H1 (cell line): ENCODE measurements around the gene TOM1. TPM values are rescaled to one million over a fixed set of nuclear protein-coding genes. Genes with fewer than 3 reads are reported as not detected.

Experiments used
- CTCF ChIA-PET: fragments of 300-600 bp; sonication (Branson Sonifier 250); formaldehyde crosslinking; loops from one replicate; lab custom pipeline; 2021; ENCODE audit not compliant: partially characterized antibody; lab: Charles Lee
- POLR2A ChIA-PET: fragments of 300-600 bp; sonication (Branson Sonifier 250); formaldehyde crosslinking; loops from one replicate; lab custom pipeline; 2021; ENCODE audit warnings: inconsistent platforms; ENCODE audit not compliant: partially characterized antibody; lab: Charles Lee
- DNase-seq, 2 experiments: peaks; one replicate each; pipeline versions ENCODE4 v3.0.0 to v3.0.0-alpha.2; 2010 to 2022; ENCODE audit warnings: low spot score in 2 of 2, low read depth in 1 of 2, mixed read lengths in 1 of 2
- FAIRE-seq: peaks from 2 replicates; lab custom pipeline; 2011; peaks lifted over from hg19 to GRCh38; lab: Jason Lieb, UNC
- H2AFZ ChIP-seq: 2 replicates; pipeline ENCODE4 v1.8.1; 2012; ENCODE audit warnings: low read length, inconsistent platforms
- H2AK5ac ChIP-seq: 2 replicates; pipeline ENCODE4 v1.6.1; 2013; ENCODE audit warnings: low read depth, low read length
- H2BK120ac ChIP-seq: replicated peaks from 2 replicates; pipeline ENCODE3; 2013; ENCODE audit warnings: low read depth, low read length, inconsistent platforms
- H2BK12ac ChIP-seq: 2 replicates; pipeline ENCODE4 v1.6.1; 2013; ENCODE audit warnings: low read depth, low read length
- H2BK15ac ChIP-seq: 2 replicates; pipeline ENCODE4 v1.6.1; 2013; ENCODE audit warnings: low read length
- H2BK20ac ChIP-seq: 2 replicates; pipeline ENCODE4 v1.6.1; 2013; ENCODE audit warnings: low read length
- H2BK5ac ChIP-seq: 2 replicates; pipeline ENCODE4 v1.6.1; 2013; ENCODE audit warnings: low read depth, low read length
- H3K14ac ChIP-seq: 2 replicates; pipeline ENCODE4 v1.6.1; 2013; ENCODE audit warnings: inconsistent platforms; ENCODE audit not compliant: insufficient read length
- H3K18ac ChIP-seq: 2 replicates; pipeline ENCODE4 v1.6.1; 2013; ENCODE audit warnings: low read length; ENCODE audit errors: extremely low read depth
- H3K23ac ChIP-seq: 2 replicates; pipeline ENCODE4 v1.6.1; 2013; ENCODE audit warnings: inconsistent platforms; ENCODE audit not compliant: insufficient read length
- H3K23me2 ChIP-seq: 2 replicates; pipeline ENCODE4 v1.6.1; 2013; ENCODE audit warnings: low read depth, low read length
- H3K27ac ChIP-seq: 2 replicates; pipeline ENCODE4 v1.6.1; 2011; ENCODE audit warnings: low read depth, low read length, inconsistent platforms
- H3K27me3 ChIP-seq, 4 experiments: replicated peaks in 1 of 4; 1 replicate in 1 of 4; 2 replicates in 3 of 4; pipeline versions ENCODE4 v1.6.1 to v1.8.1; 2011 to 2013; ENCODE audit warnings: low read length in 3 of 4, mild to moderate bottlenecking in 3 of 4, inconsistent platforms in 2 of 4, mixed read lengths in 2 of 4, moderate library complexity in 1 of 4; ENCODE audit not compliant: control insufficient read depth in 3 of 4, insufficient read depth in 3 of 4; ENCODE audit errors: extremely low read depth in 1 of 4
- H3K36me3 ChIP-seq, 4 experiments: 2 replicates each; pipeline versions ENCODE4 v1.6.1 to v1.8.1; 2011 to 2013; ENCODE audit warnings: mild to moderate bottlenecking in 4 of 4, low read length in 3 of 4, moderate library complexity in 2 of 4, control low read depth in 1 of 4, inconsistent platforms in 1 of 4; ENCODE audit not compliant: insufficient read depth in 4 of 4, control insufficient read depth in 2 of 4
- H3K4ac ChIP-seq: replicated peaks from 2 replicates; pipeline ENCODE3; 2013; ENCODE audit warnings: low read length, low read depth, mixed read lengths, inconsistent platforms; ENCODE audit not compliant: insufficient read length
- H3K4me1 ChIP-seq, 4 experiments: replicated peaks in 1 of 4; 1 replicate in 1 of 4; 2 replicates in 3 of 4; pipeline versions ENCODE4 v1.6.1 to v1.8.1; 2011 to 2013; ENCODE audit warnings: low read length in 3 of 4, inconsistent platforms in 2 of 4, mixed read lengths in 1 of 4; ENCODE audit not compliant: insufficient read depth in 4 of 4, control insufficient read depth in 3 of 4
- H3K4me2 ChIP-seq, 2 experiments: 2 replicates each; pipeline versions ENCODE4 v1.6.1 to v1.8.1; 2011 to 2013; ENCODE audit warnings: low read depth in 2 of 2, low read length in 2 of 2, control low read depth in 1 of 2, inconsistent platforms in 1 of 2, mild to moderate bottlenecking in 1 of 2; ENCODE audit not compliant: insufficient read depth in 1 of 2
- H3K4me3 ChIP-seq, 4 experiments: fragments of 200-600, 300-600 bp in 1 of 4; sonication (generic), shearing (Covaris generic), sonication (Bioruptor Twin) in 1 of 4; 2 replicates each; pipeline versions ENCODE4 v1.5.1 to v1.8.1; 2011 to 2016; ENCODE audit warnings: low read length in 4 of 4, low read depth in 3 of 4, control low read depth in 2 of 4, inconsistent platforms in 2 of 4, mild to moderate bottlenecking in 2 of 4, mixed read lengths in 1 of 4, moderate library complexity in 1 of 4; ENCODE audit not compliant: insufficient read depth in 2 of 4; ENCODE audit errors: extremely low read depth in 1 of 4
- H3K56ac ChIP-seq: replicated peaks from 2 replicates; pipeline ENCODE3; 2013; ENCODE audit warnings: low read depth, mild to moderate bottlenecking, mixed read lengths, low read length, inconsistent platforms; ENCODE audit not compliant: insufficient read length
- H3K79me1 ChIP-seq: 2 replicates; pipeline ENCODE4 v1.6.1; 2013; ENCODE audit warnings: low read depth, low read length, control low read depth
- H3K79me2 ChIP-seq, 2 experiments: 2 replicates each; pipeline versions ENCODE4 v1.6.1 to v1.8.1; 2012 to 2013; ENCODE audit warnings: low read length in 2 of 2, mild to moderate bottlenecking in 2 of 2, inconsistent platforms in 1 of 2; ENCODE audit not compliant: insufficient read depth in 2 of 2, control insufficient read depth in 1 of 2
- H3K9ac ChIP-seq, 4 experiments: replicated peaks in 1 of 4; 1 replicate in 1 of 4; 2 replicates in 3 of 4; pipeline versions ENCODE4 v1.6.1 to v1.8.1; 2011 to 2013; ENCODE audit warnings: low read depth in 3 of 4, low read length in 3 of 4, control low read depth in 2 of 4, mild to moderate bottlenecking in 2 of 4, moderate library complexity in 2 of 4, inconsistent platforms in 1 of 4; ENCODE audit errors: extremely low read depth in 1 of 4
- H3K9me3 ChIP-seq, 2 experiments: 2 replicates each; pipeline versions ENCODE4 v1.6.1 to v1.8.1; 2012 to 2013; ENCODE audit warnings: mild to moderate bottlenecking in 2 of 2, moderate library complexity in 2 of 2, control low read depth in 1 of 2, inconsistent platforms in 1 of 2, low read depth in 1 of 2, low read length in 1 of 2, mixed read lengths in 1 of 2; ENCODE audit not compliant: insufficient read depth in 2 of 2
- H4K20me1 ChIP-seq, 2 experiments: replicated peaks in 1 of 2; 2 replicates each; pipeline versions ENCODE3 to v1.8.1; 2011 to 2013; ENCODE audit warnings: inconsistent platforms in 2 of 2, low read length in 2 of 2, mild to moderate bottlenecking in 1 of 2; ENCODE audit not compliant: insufficient read depth in 2 of 2, control insufficient read depth in 1 of 2
- H4K5ac ChIP-seq: 2 replicates; pipeline ENCODE4 v1.6.1; 2013; ENCODE audit warnings: low read length, low read depth, mixed read lengths, inconsistent platforms; ENCODE audit not compliant: insufficient read length
- H4K8ac ChIP-seq: 2 replicates; pipeline ENCODE4 v1.8.0; 2013; ENCODE audit warnings: mild to moderate bottlenecking, moderate library complexity, low read length, inconsistent platforms; ENCODE audit not compliant: insufficient read depth; ENCODE audit errors: extremely low read depth
- H4K91ac ChIP-seq: replicated peaks from 2 replicates; pipeline ENCODE3; 2013; ENCODE audit warnings: low read length, mixed read lengths, inconsistent platforms; ENCODE audit not compliant: insufficient read length
- BCL11A ChIP-seq, 2 experiments: IDR thresholded peaks; one replicate each; pipeline ENCODE4 v1.6.1; 2011; ENCODE audit warnings: low read depth in 2 of 2, low read length in 2 of 2, mild to moderate bottlenecking in 2 of 2
- EZH2 ChIP-seq: fragments of 200-600 bp; sonication (generic); IDR thresholded peaks from 2 replicates; pipeline ENCODE4 v1.7.1; 2012; ENCODE audit warnings: low read depth, mild to moderate bottlenecking, moderate library complexity, low read length, inconsistent platforms; ENCODE audit not compliant: severe bottlenecking
- JUND ChIP-seq: IDR thresholded peaks from 2 replicates; pipeline ENCODE4 v1.6.1; 2011; ENCODE audit warnings: mild to moderate bottlenecking, improper control_type of control experiment, low read length
- KDM5A ChIP-seq: fragments of 200-600 bp; IDR thresholded peaks from 2 replicates; pipeline ENCODE4 v1.7.1; 2012; ENCODE audit warnings: mild to moderate bottlenecking, low read length, inconsistent platforms, mixed read lengths
- MAX ChIP-seq: IDR thresholded peaks from 2 replicates; pipeline ENCODE4 v1.6.1; 2012; ENCODE audit warnings: inconsistent platforms
- RFX5 ChIP-seq: IDR thresholded peaks from 2 replicates; pipeline ENCODE4 v1.6.1; 2011; ENCODE audit warnings: low read depth, low read length, improper control_type of control experiment, borderline replicate concordance
- SP1 ChIP-seq: IDR thresholded peaks from 2 replicates; pipeline ENCODE4 v1.6.1; 2011; ENCODE audit warnings: low read depth, low read length
- USF2 ChIP-seq: IDR thresholded peaks from 2 replicates; pipeline ENCODE4 v1.6.1; 2011; ENCODE audit warnings: low read length, improper control_type of control experiment
- YY1 ChIP-seq: IDR thresholded peaks from 2 replicates; pipeline ENCODE4 v1.6.1; 2011; ENCODE audit warnings: low read depth, mild to moderate bottlenecking, low read length
- ZNF274 ChIP-seq: IDR thresholded peaks from 2 replicates; pipeline ENCODE4 v1.7.0; 2012; ENCODE audit warnings: low read length, borderline replicate concordance; ENCODE audit errors: extremely low read depth
- WGBS, 2 experiments: shearing (Covaris generic) in 1 of 2; methylation state at CpG; one replicate each; pipeline versions ENCODE4 v1.1.6 to v1.1.7; 2013 to 2015; ENCODE audit warnings: low lambda C conversion rate in 2 of 2, mixed read lengths in 2 of 2, inconsistent platforms in 1 of 2, low coverage in 1 of 2, missing lambda C conversion rate in 1 of 2; ENCODE audit not compliant: insufficient replicate concordance in 2 of 2, insufficient coverage in 1 of 2, insufficient read length in 1 of 2; ENCODE audit errors: extremely low coverage in 1 of 2, missing lambda C conversion rate in 1 of 2; 5-methylcytosine and 5-hydroxymethylcytosine counted together
- polyA plus RNA-seq, 7 experiments: library from polyadenylated mRNA; depleted of rRNA in 3 of 7; stranded (reverse) in 5 of 7; unstranded in 2 of 7; fragments of >200 nt in 5 of 7; fragments of 200-250 nt in 2 of 7; gene quantifications; 1 replicate in 5 of 7; 2 replicates in 1 of 7; 4 replicates in 1 of 7; pipeline versions ENCODE4 v1.2.1 to v1.2.3, GENCODE V29; 2011 to 2013; ENCODE audit warnings: missing spikeins in 2 of 7, mixed read lengths in 2 of 7
- total RNA-seq: library from RNA; stranded (reverse); fragmentation: NEBNext Ultra II Directional; extraction: Animal tissue kit (Norgen Biotek cat#: 25700); gene quantifications from 2 replicates; pipeline ENCODE4 v1.2.1, GENCODE V29; 2021

TOM1 gene
- total and polyA plus RNA-seq, 2 of the 8 experiments (the other 6 are each of a cell fraction or from before 2014, with no cell fraction given), result 25.1 to 39.2 TPM

DNA sequence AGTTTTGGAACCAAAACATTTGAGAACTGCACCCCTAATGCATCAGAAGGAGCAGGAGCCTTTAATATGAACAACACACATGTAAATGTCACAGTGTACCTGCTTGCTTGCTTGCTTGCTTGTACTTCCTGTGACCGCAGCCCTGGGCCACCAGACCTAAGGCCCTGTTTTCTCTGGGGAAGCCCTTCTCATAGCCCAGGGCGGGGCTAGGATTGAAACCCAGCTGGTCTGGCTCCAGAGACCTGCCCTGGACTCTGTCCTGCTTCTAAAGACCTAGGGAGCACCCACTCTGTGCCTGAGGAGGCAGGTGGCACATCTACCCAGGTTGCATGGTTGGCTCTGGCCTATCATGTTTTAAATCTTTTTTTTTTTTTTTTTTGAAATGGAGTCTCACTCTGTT lies 92.7 kb downstream of the TOM1 start:
- H4K20me1 ChIP-seq, result no peaks in the 10 kb centered on the region
- H3K79me1 ChIP-seq, result no peaks in the 10 kb centered on the region
- H3K18ac ChIP-seq, result no peak overlapping the region
- H2AFZ ChIP-seq, result no peak overlapping the region
- no peak overlapping the region for H3K9ac ChIP-seq
- no peak overlapping the region for H2BK20ac ChIP-seq
- no peaks in the 10 kb centered on the region for H3K79me2 ChIP-seq
- no peak overlapping the region for H4K5ac ChIP-seq
- H4K8ac ChIP-seq, result no peak overlapping the region
- peaks cover 0 to 8% (median 3%) of the 10 kb centered on the region in 4 experiments; a peak in 7 of 8 replicates for H3K36me3 ChIP-seq
- no peak overlapping the region for H3K4me3 ChIP-seq
- no peak overlapping the region for H3K27ac ChIP-seq
- H3K27me3 ChIP-seq, result no peaks in the 10 kb centered on the region
- H3K4me1 ChIP-seq, result no peaks in the 10 kb centered on the region
- 89% methylated on average over 2 of the region's 2 CpGs; no CpG with 5 or more reads in 1 of the 2 experiments for WGBS, 2 experiments
- ChIA-PET CTCF (interaction anchor here (1.0 to 1.4 kb wide), 3 partner anchors 36 to 41 kb away, joined by 3 to 6 read pairs (median 4); no protein-coding TSS in a partner anchor), POLR2A (interaction anchor here (0.7 to 57.4 kb wide), 3 partner anchors 4 to 44 kb away, joined by 3 to 1995 read pairs (median 1995); partner anchors contain the start of genes HMOX1 and MCM5)
- H3K23me2 ChIP-seq, result no peaks in the 10 kb centered on the region
- H3K56ac ChIP-seq, result no peak overlapping the region
- H2BK12ac ChIP-seq, result no peak overlapping the region
- H3K4ac ChIP-seq, result no peak overlapping the region
- H2BK5ac ChIP-seq, result no peak overlapping the region
- H2BK15ac ChIP-seq, result no peak overlapping the region
- DNase-seq (no peak), FAIRE-seq (no peak)
- no peak overlapping the region for H3K4me2 ChIP-seq
- TF ChIP-seq ZNF274 (no peak), BCL11A (IDR thresholded peaks at IDR 0.05; ENCODE audit: low read depth in 2 of 2, low read length in 2 of 2) (no peak), YY1 (no peak), RFX5 (no peak), SP1 (no peak), EZH2 (no peak), MAX (no peak), JUND (no peak), KDM5A (no peak), USF2 (no peak)
- no peak overlapping the region for H2BK120ac ChIP-seq
- H2AK5ac ChIP-seq, result no peak overlapping the region
- no peak overlapping the region for H3K23ac ChIP-seq
- H3K14ac ChIP-seq, result no peak overlapping the region
- no peaks in the 10 kb centered on the region for H3K9me3 ChIP-seq
- H4K91ac ChIP-seq, result no peak overlapping the region
